BLaER1 (cell line): ENCODE results near the gene SH3RF2.

ENCODE experiments used
- H3K27ac ChIP-seq: shearing (Covaris generic); formaldehyde crosslinking; 2 replicates; pipeline ENCODE4 v1.8.1; 2022
- H3K27me3 ChIP-seq: shearing (Covaris generic); formaldehyde crosslinking; 2 replicates; pipeline ENCODE4 v1.8.1; 2022
- H3K36me3 ChIP-seq: shearing (Covaris generic); formaldehyde crosslinking; 2 replicates; pipeline ENCODE4 v1.8.1; 2022
- H3K4me1 ChIP-seq: shearing (Covaris generic); formaldehyde crosslinking; 2 replicates; pipeline ENCODE4 v1.8.1; 2022
- H3K4me2 ChIP-seq: shearing (Covaris generic); formaldehyde crosslinking; 2 replicates; pipeline ENCODE4 v1.8.1; 2022
- H3K4me3 ChIP-seq: shearing (Covaris generic); formaldehyde crosslinking; 2 replicates; pipeline ENCODE4 v1.8.1; 2022
- H3K9ac ChIP-seq: shearing (Covaris generic); formaldehyde crosslinking; 2 replicates; pipeline ENCODE4 v1.8.1; 2022
- H3K9me3 ChIP-seq: shearing (Covaris generic); formaldehyde crosslinking; 2 replicates; pipeline ENCODE4 v1.8.1; 2022
- H4K20me1 ChIP-seq: shearing (Covaris generic); formaldehyde crosslinking; 2 replicates; pipeline ENCODE4 v1.8.1; 2022
- Cebpa-rat ChIP-seq: shearing (Covaris generic); IDR thresholded peaks from 2 replicates; pipeline ENCODE4 v1.8.1; 2022

SH3RF2 gene

DNA sequence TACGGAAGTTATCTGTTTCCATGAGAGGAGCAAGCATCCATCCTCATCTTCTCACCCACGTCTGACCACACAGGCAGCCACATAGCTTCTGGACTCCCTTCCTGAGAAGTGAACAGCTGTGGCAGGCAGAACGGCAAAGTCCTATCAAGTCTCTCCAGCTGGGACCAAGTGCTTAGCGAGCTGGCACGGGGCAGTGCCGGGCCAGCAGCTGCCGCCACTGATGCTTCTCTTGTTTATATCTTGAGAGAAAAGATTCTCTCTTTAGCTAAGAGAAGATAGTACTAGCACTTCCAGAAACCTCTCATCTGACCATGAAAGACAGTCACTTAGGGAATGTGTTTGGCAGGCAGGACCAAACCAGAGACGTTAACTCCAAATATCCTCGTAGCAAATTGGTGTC, 131.8 kb downstream of the SH3RF2 start:
- H3K9me3 ChIP-seq = no peaks in the 10 kb centered on the region
- no peak overlapping the region for H3K27ac ChIP-seq
- H3K27me3 ChIP-seq = no peaks in the 10 kb centered on the region
- no peaks in the 10 kb centered on the region for H4K20me1 ChIP-seq
- no peaks in the 10 kb centered on the region for H3K36me3 ChIP-seq
- peaks cover 8% of the 10 kb centered on the region; the same call in 1 of the 2 replicates for H3K4me1 ChIP-seq
- H3K9ac ChIP-seq = no peak overlapping the region
- H3K4me2 ChIP-seq = no peak overlapping the region
- TF ChIP-seq Cebpa-rat = no peak
- no peak overlapping the region for H3K4me3 ChIP-seq

DNA sequence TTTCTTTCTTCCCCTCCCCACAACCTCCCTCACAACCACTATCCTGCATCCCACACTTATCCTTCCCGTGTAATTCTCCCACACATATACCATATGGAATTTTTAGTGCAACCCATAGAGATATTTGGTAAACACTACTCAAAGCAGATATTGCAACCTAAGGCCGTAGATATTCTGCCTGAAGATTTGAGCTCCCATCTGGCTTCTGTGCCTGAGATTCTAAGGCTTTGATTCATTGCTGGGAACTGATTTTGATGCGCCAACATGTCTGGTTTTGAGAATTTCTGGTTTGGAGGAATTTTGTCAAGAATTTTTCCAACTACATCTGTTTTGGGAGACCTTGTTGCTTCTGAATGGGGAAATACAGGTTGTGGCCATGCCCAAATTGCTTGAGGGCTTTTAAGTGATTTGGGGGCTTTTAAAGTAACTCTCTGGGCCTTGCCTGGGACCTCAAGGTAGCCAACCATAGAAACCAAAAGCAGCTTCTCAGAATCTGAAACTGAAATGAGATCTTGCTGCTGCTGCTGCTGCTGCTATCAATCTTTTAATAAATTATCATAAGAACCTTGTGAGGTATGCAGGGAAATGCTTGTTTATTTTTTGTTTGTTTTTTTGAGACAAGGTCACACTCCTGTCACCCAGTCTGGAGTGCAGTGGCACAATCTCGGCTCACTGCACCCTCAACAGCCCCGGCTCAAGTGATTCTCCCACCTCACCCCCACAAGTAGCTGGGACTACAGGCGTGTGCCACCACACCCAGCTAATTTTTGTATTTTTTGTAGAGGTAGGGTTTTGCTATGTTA, 132.8 kb downstream of the SH3RF2 start:
- Histone ChIP-seq H3K9ac (no peak overlapping the region), H3K27ac (no peak overlapping the region), H3K27me3 (no peaks in the 10 kb centered on the region), H3K4me3 (no peak overlapping the region), H3K36me3 (no peaks in the 10 kb centered on the region), H3K4me2 (no peak overlapping the region), H4K20me1 (no peaks in the 10 kb centered on the region), H3K9me3 (no peaks in the 10 kb centered on the region), H3K4me1 (peaks cover 8% of the 10 kb centered on the region; the same call in 1 of the 2 replicates)
- no peak for TF ChIP-seq Cebpa-rat

GRCh38 chr5:146069780-146070099, 133.4 kb downstream of the SH3RF2 start:
- H3K9ac ChIP-seq = no peak overlapping the region
- no peaks in the 10 kb centered on the region for H3K9me3 ChIP-seq
- no peak overlapping the region for H3K27ac ChIP-seq
- no peaks in the 10 kb centered on the region for H3K27me3 ChIP-seq
- no peak for TF ChIP-seq Cebpa-rat
- no peaks in the 10 kb centered on the region for H3K36me3 ChIP-seq
- H4K20me1 ChIP-seq = no peaks in the 10 kb centered on the region
- H3K4me3 ChIP-seq = no peak overlapping the region
- no peak overlapping the region for H3K4me2 ChIP-seq
- H3K4me1 ChIP-seq = peaks cover 8% of the 10 kb centered on the region; the same call in 1 of the 2 replicates

DNA sequence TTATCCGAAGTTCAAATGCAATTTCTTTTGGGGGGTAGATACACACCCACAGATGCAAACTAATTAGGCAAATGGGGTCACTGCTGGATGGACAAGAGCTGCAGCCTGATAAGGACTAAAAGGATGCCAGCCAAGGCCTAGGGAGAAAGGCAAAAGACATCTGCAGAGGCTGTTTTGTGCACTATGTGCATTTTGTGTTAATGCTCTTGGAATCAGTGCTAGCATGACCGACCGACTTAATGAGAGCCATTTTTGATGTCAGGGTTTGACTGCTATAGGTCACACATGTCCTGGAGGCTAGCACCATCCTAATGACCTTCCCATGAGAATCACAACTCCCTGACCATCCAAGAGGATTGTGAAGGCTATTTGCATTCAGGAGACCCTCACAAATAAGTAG, 134.4 kb downstream of the SH3RF2 start:
- no peak for TF ChIP-seq Cebpa-rat
- H3K27ac ChIP-seq = no peak overlapping the region
- H3K4me1 ChIP-seq = peaks cover 8% of the 10 kb centered on the region; the same call in 1 of the 2 replicates
- H3K4me2 ChIP-seq = no peak overlapping the region
- H3K27me3 ChIP-seq = no peaks in the 10 kb centered on the region
- H3K36me3 ChIP-seq = no peaks in the 10 kb centered on the region
- no peaks in the 10 kb centered on the region for H3K9me3 ChIP-seq
- H4K20me1 ChIP-seq = no peaks in the 10 kb centered on the region
- no peak overlapping the region for H3K4me3 ChIP-seq
- H3K9ac ChIP-seq = no peak overlapping the region

GRCh38 chr5:146071171-146071570, 134.8 kb downstream of the SH3RF2 start:
- H3K4me2 ChIP-seq = no peak overlapping the region
- H3K4me3 ChIP-seq = no peak overlapping the region
- no peak overlapping the region for H3K27ac ChIP-seq
- no peaks in the 10 kb centered on the region for H4K20me1 ChIP-seq
- no peak for TF ChIP-seq Cebpa-rat
- peaks cover 8% of the 10 kb centered on the region; the same call in 1 of the 2 replicates for H3K4me1 ChIP-seq
- H3K36me3 ChIP-seq = no peaks in the 10 kb centered on the region
- no peak overlapping the region for H3K9ac ChIP-seq
- H3K27me3 ChIP-seq = no peaks in the 10 kb centered on the region
- no peaks in the 10 kb centered on the region for H3K9me3 ChIP-seq

GRCh38 chr5:146072595-146072994, 136.2 kb downstream of the SH3RF2 start:
- TF ChIP-seq Cebpa-rat = no peak
- Histone ChIP-seq H3K27me3 (no peaks in the 10 kb centered on the region), H3K4me2 (no peak overlapping the region), H3K36me3 (no peaks in the 10 kb centered on the region), H3K4me1 (peaks cover 8% of the 10 kb centered on the region; the same call in 1 of the 2 replicates), H3K27ac (no peak overlapping the region), H3K9me3 (no peaks in the 10 kb centered on the region), H3K9ac (no peak overlapping the region), H3K4me3 (no peak overlapping the region), H4K20me1 (no peaks in the 10 kb centered on the region)

DNA sequence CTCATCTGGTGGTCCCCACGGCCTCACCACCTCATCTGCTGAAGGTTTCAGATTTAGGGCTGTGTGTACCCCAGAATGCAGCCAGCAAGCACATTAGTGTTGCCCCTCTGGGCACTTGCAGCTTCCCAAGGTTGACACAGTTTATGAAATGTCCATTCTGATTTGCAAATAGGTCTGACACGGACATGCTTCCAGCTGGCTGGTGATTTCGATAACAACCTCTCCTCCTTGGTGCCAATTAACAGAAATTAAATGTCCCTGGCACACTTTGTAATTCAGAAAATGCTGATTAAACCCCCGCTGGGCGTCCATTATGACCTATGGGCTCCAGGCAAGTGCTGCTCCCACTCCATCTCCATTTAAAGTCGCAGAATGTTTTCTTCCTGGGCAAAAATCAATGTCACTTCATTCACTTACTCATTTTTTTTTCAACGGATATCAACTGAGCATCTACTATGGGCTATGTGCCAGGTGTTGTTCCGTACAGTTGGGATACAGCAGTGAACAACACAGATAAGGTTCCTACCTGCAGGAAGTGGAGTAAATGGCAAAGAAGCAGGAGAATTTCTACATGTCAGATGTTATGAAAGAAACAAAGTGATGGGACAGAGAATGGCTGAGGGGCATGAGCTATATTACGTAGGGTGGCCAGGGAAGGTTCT, 137.0 kb downstream of the SH3RF2 start:
- Histone ChIP-seq H3K4me3 (no peak overlapping the region), H3K4me2 (no peak overlapping the region), H3K36me3 (no peaks in the 10 kb centered on the region), H3K9ac (no peak overlapping the region), H3K27me3 (no peaks in the 10 kb centered on the region), H3K27ac (no peak overlapping the region), H3K4me1 (peaks cover 8% of the 10 kb centered on the region; the same call in 1 of the 2 replicates), H4K20me1 (no peaks in the 10 kb centered on the region), H3K9me3 (no peaks in the 10 kb centered on the region)
- TF ChIP-seq Cebpa-rat = no peak

DNA sequence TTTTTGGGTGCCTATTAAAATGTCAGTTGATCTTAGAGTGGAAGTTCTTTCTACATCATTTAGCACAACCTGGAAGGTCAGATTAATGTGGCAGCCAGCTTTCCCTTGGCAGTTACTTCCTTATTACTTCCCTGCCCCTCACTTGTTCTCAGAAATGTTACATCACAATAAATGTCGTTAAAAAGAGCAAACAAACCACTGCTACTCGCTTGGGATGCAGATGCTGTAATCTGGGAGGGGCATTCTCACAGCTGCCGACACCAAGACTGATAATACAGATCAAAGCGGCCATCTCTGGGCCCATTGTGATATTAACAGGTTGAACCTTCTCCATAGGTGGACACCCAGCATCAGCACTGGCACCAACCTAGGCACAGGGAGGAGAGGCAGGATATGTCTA, 139.7 kb downstream of the SH3RF2 start:
- Histone ChIP-seq H3K9ac (no peak overlapping the region), H3K4me1 (peaks cover 23% of the 10 kb centered on the region), H3K4me2 (no peak overlapping the region), H4K20me1 (no peaks in the 10 kb centered on the region), H3K36me3 (no peaks in the 10 kb centered on the region), H3K9me3 (no peaks in the 10 kb centered on the region), H3K27ac (no peak overlapping the region), H3K4me3 (no peak overlapping the region), H3K27me3 (no peaks in the 10 kb centered on the region)
- TF ChIP-seq Cebpa-rat = no peak

- peaks cover 19% of the 10 kb centered on the region for H3K4me1 ChIP-seq
- no peak overlapping the region for H3K4me3 ChIP-seq
- no peaks in the 10 kb centered on the region for H3K36me3 ChIP-seq
- no peak overlapping the region for H3K9ac ChIP-seq
- no peak overlapping the region for H3K4me2 ChIP-seq
- no peak for TF ChIP-seq Cebpa-rat
- H3K9me3 ChIP-seq = no peaks in the 10 kb centered on the region
- no peaks in the 10 kb centered on the region for H4K20me1 ChIP-seq
- no peak overlapping the region for H3K27ac ChIP-seq
- no peaks in the 10 kb centered on the region for H3K27me3 ChIP-seq
Measured at GRCh38 chr5:146076455-146076854, 140.1 kb downstream of the SH3RF2 start.

GRCh38 chr5:146078566-146078965, 142.2 kb downstream of the SH3RF2 start:
- H3K4me1 ChIP-seq = peaks cover 16% of the 10 kb centered on the region

More at GRCh38 chr5:146078566-146078965, 142.2 kb downstream of the SH3RF2 start:
- Histone ChIP-seq H4K20me1 (no peaks in the 10 kb centered on the region), H3K9ac (no peak overlapping the region), H3K27ac (no peak overlapping the region), H3K9me3 (no peaks in the 10 kb centered on the region), H3K36me3 (no peaks in the 10 kb centered on the region), H3K27me3 (no peaks in the 10 kb centered on the region), H3K4me2 (no peak overlapping the region), H3K4me3 (no peak overlapping the region)
- TF ChIP-seq Cebpa-rat = no peak
